ENCODE measurements around the gene TRAPPC14. TPM values are rescaled to one million over a fixed set of nuclear protein-coding genes. Genes with fewer than 3 reads are reported as not detected.

Gene TRAPPC14
- total RNA-seq, 1 experiment from 2014 or later = 19.2 TPM

DNA sequence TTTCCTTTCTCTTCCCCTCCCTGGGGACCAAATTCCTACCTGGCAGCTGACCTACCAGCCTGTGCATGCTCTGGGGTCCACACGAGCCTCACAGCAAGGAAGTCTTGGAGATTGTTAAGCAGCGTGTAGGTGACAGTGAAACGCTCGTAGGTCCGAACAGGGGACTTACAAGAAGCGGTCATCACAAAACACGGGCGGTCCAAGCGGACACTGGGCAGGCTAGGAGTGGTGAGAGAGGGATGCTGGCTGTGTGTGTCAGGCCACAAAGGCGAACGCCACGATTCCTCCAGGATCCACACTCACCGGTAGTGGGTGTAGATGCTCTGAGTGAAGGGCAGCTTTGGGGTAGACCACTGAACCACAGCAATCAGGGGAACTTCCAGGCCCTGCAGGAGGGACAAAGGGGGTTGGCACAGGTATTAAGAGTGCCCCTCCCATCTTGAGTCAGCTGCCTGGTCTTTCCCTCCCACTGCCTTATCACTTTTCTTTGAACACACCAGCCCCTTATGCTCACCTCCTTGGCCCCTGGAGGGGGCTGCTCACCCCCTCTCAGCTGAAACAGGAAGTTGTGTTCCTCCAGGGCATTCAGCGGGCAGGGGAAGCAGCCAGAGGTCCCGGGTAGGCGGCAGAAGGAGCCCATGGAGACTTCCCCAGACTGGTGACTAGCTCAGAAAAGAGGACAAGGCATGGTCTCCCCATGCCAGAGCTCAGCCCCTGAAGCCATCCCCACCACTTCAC is 2.0 kb downstream of the TRAPPC14 start:
- Histone ChIP-seq H3K4me2 (ENCODE audit: low read length) (peak overlapping the region; percentile 97), H3K9me3 (ENCODE audit: low read length) (no peaks in the 10 kb centered on the region), H3K4me3 (ENCODE audit: low read length) (peak overlapping the region; percentile 89; the same call in 1 of the 2 replicates), H3K27ac (ENCODE audit: low read length) (no peak overlapping the region), H3K36me3 (ENCODE audit: low read depth, low read length) (peaks cover 10% of the 10 kb centered on the region; the same call in 1 of the 2 replicates), H3K27me3 (ENCODE audit: low read length) (no peaks in the 10 kb centered on the region), H3F3A (ENCODE audit: low read length, unreplicated experiment) (no peaks in the 10 kb centered on the region), H3K79me2 (ENCODE audit: low read length) (peaks cover 32% of the 10 kb centered on the region), H4K20me1 (ENCODE audit: low read length) (peaks cover 6% of the 10 kb centered on the region; the same call in 1 of the 2 replicates), H3K9ac (ENCODE audit: low read length) (no peak overlapping the region), H2AFZ (ENCODE audit: low read length) (no peak overlapping the region), H3K4me1 (ENCODE audit: insufficient read depth, low read length) (peaks cover 14% of the 10 kb centered on the region), H3K9me2 (replicated peaks; ENCODE audit: low read length) (no peaks in the 10 kb centered on the region)
- BruUV-seq (replicated peaks) = no TSS peak
- ChIA-PET POLR2A (ENCODE audit: unreplicated experiment) (no interaction called here), CTCF (no interaction called here)
- no peak for ATAC-seq
- intact Hi-C loops (cut with micrococcal nuclease) = no loop called here
- no peak for DNase-seq
- TF ChIP-seq, protein P1, sequence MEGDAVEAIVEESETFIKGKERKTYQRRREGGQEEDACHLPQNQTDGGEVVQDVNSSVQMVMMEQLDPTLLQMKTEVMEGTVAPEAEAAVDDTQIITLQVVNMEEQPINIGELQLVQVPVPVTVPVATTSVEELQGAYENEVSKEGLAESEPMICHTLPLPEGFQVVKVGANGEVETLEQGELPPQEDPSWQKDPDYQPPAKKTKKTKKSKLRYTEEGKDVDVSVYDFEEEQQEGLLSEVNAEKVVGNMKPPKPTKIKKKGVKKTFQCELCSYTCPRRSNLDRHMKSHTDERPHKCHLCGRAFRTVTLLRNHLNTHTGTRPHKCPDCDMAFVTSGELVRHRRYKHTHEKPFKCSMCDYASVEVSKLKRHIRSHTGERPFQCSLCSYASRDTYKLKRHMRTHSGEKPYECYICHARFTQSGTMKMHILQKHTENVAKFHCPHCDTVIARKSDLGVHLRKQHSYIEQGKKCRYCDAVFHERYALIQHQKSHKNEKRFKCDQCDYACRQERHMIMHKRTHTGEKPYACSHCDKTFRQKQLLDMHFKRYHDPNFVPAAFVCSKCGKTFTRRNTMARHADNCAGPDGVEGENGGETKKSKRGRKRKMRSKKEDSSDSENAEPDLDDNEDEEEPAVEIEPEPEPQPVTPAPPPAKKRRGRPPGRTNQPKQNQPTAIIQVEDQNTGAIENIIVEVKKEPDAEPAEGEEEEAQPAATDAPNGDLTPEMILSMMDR (conservative IDR thresholded peaks at IDR 0.05; ENCODE audit: low read depth, low read length) = no peak
- no peak for TF ChIP-seq EZH2phosphoT487 (IDR thresholded peaks at IDR 0.05; ENCODE audit: borderline replicate concordance, low read length)
- no peak for TF ChIP-seq EZH2 (IDR thresholded peaks at IDR 0.05; ENCODE audit: low read length, unreplicated experiment)

DNA sequence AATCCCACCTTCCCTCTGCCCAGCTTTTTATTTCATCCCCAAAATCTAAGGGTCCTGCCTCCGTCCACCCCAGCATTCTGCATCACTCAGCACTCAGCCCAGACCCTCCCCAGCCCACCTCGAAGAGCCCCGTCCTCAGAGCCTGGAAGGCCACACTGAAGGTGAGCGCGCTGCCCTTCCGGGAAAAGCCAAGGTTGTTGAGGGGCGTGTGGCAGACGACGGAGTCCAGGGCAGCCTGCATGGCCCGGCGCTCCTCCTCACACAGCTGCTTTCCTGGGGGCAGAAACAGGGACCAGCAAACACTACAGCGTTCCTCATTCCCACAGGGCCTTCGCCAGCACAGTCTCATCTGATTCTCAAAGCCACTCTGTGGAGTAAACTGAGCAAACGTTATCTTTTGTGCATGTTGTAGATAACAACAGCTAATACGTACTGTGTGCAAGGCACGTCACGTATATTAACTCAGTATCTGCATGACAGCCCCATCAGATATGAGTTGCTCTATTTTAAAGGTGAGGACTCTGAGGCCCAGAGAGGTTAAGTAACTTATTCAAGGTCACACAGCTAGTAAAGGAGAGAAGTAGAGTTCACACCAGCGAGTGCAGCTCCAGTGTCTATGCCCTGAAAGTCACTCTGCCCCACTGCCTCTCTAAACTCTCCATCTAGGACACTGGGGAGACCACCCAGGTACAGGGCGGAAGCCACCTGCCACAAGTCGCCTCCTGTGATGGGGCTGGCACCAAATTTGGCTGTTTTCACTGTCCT is 2.8 kb downstream of the TRAPPC14 start:
- no peak overlapping the region for H3K27ac ChIP-seq (ENCODE audit: low read length)
- POLR2A ChIA-PET (ENCODE audit: unreplicated experiment) = no interaction called here

More for the DNA sequence above, 2.8 kb downstream of the TRAPPC14 start:
- TF ChIP-seq, protein P1 (conservative IDR thresholded peaks at IDR 0.05; ENCODE audit: low read depth, low read length) = no peak
- peaks cover 14% of the 10 kb centered on the region for H3K4me1 ChIP-seq (ENCODE audit: insufficient read depth, low read length)
- CTCF ChIA-PET = no interaction called here
- H3F3A ChIP-seq (ENCODE audit: low read length, unreplicated experiment) = no peaks in the 10 kb centered on the region
- peaks cover 10% of the 10 kb centered on the region; the same call in 1 of the 2 replicates for H3K36me3 ChIP-seq (ENCODE audit: low read depth, low read length)
- BruUV-seq (replicated peaks) = no TSS peak
- no peaks in the 10 kb centered on the region for H3K27me3 ChIP-seq (ENCODE audit: low read length)
- ATAC-seq (no peak), DNase-seq (no peak)
- peaks cover 32% of the 10 kb centered on the region for H3K79me2 ChIP-seq (ENCODE audit: low read length)
- H3K4me2 ChIP-seq (ENCODE audit: low read length) = no peak overlapping the region
- H3K4me3 ChIP-seq (ENCODE audit: low read length) = no peak overlapping the region
- intact Hi-C loops (cut with micrococcal nuclease) = no loop called here
- no peak overlapping the region for H3K9ac ChIP-seq (ENCODE audit: low read length)
- H3K9me3 ChIP-seq (ENCODE audit: low read length) = no peaks in the 10 kb centered on the region
- peaks cover 6% of the 10 kb centered on the region; the same call in 1 of the 2 replicates for H4K20me1 ChIP-seq (ENCODE audit: low read length)
- no peak overlapping the region for H2AFZ ChIP-seq (ENCODE audit: low read length)
- no peaks in the 10 kb centered on the region for H3K9me2 ChIP-seq (replicated peaks; ENCODE audit: low read length)
